GM23248 (cell line): ENCODE results near the gene RABGAP1L.

Experiments
- EZH2 ChIP-seq: fragments of 200-600 bp; sonication (generic); IDR thresholded peaks from 2 replicates; pipeline ENCODE4 v1.6.1; 2018; ENCODE audit warnings: antibody characterized with exemption, mild to moderate bottlenecking; ENCODE audit not compliant: insufficient read depth, poor library complexity, severe bottlenecking
- EZH2phosphoT487 ChIP-seq: fragments of 200-600 bp; sonication (generic); IDR thresholded peaks from 2 replicates; pipeline ENCODE4 v1.6.1; 2018; ENCODE audit warnings: antibody characterized with exemption, moderate library complexity, mild to moderate bottlenecking, low read depth; ENCODE audit not compliant: insufficient read depth

DNA sequence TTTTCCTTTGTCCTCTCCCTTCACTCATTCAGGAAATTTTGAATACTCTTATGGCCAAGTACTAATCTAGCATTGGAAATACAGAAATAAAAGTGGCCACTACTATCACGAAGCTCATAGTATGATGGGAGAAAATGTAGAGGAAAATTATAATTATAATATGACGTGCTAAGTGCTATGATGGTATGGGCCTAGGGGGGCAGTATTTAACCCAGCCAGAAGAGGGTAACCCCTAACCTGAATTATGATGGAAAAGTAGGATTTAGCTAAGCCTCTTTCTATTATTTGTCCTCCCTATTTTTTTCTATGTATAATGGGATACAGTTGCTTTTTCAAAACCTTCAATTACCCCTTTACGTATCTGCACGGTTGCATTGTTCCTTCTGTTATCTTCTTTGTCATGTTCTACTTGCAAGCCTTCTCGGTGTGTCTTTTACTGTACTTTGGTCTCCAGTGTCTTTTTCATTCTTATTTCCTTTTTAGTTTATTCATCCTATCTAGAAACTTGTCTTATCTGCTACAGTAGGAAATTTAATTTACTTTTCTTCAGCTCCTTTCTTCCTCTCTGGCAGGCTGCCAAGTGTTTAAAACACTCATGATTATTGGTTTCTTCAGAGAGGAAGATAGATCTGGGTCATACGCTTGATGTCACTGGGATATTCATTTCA lies 199.6 kb downstream of the RABGAP1L start:
- TF ChIP-seq EZH2 (no peak), EZH2phosphoT487 (no peak)
